Fibroblast of peridontal ligament (primary cell): ENCODE data around the gene YTHDF2.
"Not testable (repeated sequence)": the region's sequence is repeated elsewhere in the genome, so short reads cannot be mapped to it uniquely, and the experiment has no call there.

Experiments used
- DNase-seq: peaks from one replicate; pipeline ENCODE4 v3.0.0-alpha.2; 2010; ENCODE audit errors: extremely low read depth

The YTHDF2 gene

GRCh38 chr1:28736450-28737306 is at the start of gene YTHDF2:
Gene YTHDF2 (plus strand): TSS chr1:28736940. CDS start chr1:28737121, 181 bp downstream.
- DNase-seq: peak; percentile 93

- DNase-seq: not testable (repeated sequence)
These were observed 45.1 kb upstream of the YTHDF2 start for GRCh38 chr1:28691627-28692026.

GRCh38 chr1:28703629-28704028 is 33.1 kb upstream of the YTHDF2 start:
- no peak for DNase-seq

GRCh38 chr1:28716336-28716735 is 20.4 kb upstream of the YTHDF2 start:
- DNase-seq: no peak

- DNase-seq: no peak
These were observed 18.6 kb upstream of the YTHDF2 start for GRCh38 chr1:28718166-28718565.

GRCh38 chr1:28718586-28719331 is 18.0 kb upstream of the YTHDF2 start:
- peak; percentile 77 for DNase-seq

GRCh38 chr1:28719332-28719619 is 17.5 kb upstream of the YTHDF2 start:
- DNase-seq: no peak

GRCh38 chr1:28720376-28720775 is 16.4 kb upstream of the YTHDF2 start:
- DNase-seq: no peak

- DNase-seq: not testable (repeated sequence)
These were observed 14.8 kb upstream of the YTHDF2 start for GRCh38 chr1:28721927-28722326.

GRCh38 chr1:28725365-28725764 is 11.4 kb upstream of the YTHDF2 start:
- DNase-seq: not testable (repeated sequence)

GRCh38 chr1:28735961-28736449 is 735 bp upstream of the YTHDF2 start:
- no peak for DNase-seq

GRCh38 chr1:28737307-28738132 is 780 bp downstream of the YTHDF2 start:
- DNase-seq: peak; percentile 53

GRCh38 chr1:28740118-28740517 is 3.4 kb downstream of the YTHDF2 start:
- DNase-seq: no peak

- no peak for DNase-seq
These were observed 7.4 kb downstream of the YTHDF2 start for GRCh38 chr1:28744184-28744583.

GRCh38 chr1:28745653-28746173 is 9.0 kb downstream of the YTHDF2 start:
- DNase-seq: no peak

- no peak for DNase-seq
These were observed 13.6 kb downstream of the YTHDF2 start for GRCh38 chr1:28750330-28750729.

- DNase-seq: not testable (repeated sequence)
These were observed 14.1 kb downstream of the YTHDF2 start for GRCh38 chr1:28750771-28751294.

- peak; percentile 21 for DNase-seq
These were observed 14.7 kb downstream of the YTHDF2 start for GRCh38 chr1:28751315-28752060.

- peak; percentile 67 for DNase-seq
These were observed 19.0 kb downstream of the YTHDF2 start for GRCh38 chr1:28755701-28756100.

GRCh38 chr1:28756846-28757245 is 20.1 kb downstream of the YTHDF2 start:
- no peak for DNase-seq

- no peak for DNase-seq
These were observed 21.7 kb downstream of the YTHDF2 start for GRCh38 chr1:28758420-28758819.
